HepG2 (cell line): ENCODE results near the gene TRIO.

Experiments used
- KLF6 ChIP-seq: IDR thresholded peaks from 2 replicates; pipeline ENCODE4 v1.8.0; 2016; ENCODE audit warnings: missing biosample characterization, missing genetic modification reagents
- MEIS1 ChIP-seq: sonication (generic); formaldehyde crosslinking; IDR thresholded peaks from 2 replicates; pipeline ENCODE4 v1.9.0; 2021; ENCODE audit warnings: mild to moderate bottlenecking, missing genetic modification reagents, moderate library complexity, borderline replicate concordance
- POLR2AphosphoS2 ChIP-seq: IDR thresholded peaks from 2 replicates; pipeline ENCODE4 v1.6.1; 2011; ENCODE audit warnings: low read depth, low read length, improper control_type of control experiment
- SP4 ChIP-seq: sonication (generic); formaldehyde crosslinking; IDR thresholded peaks from 2 replicates; pipeline ENCODE4 v1.8.1; 2023; ENCODE audit warnings: mild to moderate bottlenecking, missing genetic modification reagents
- TCF12 ChIP-seq, 2 experiments: fragments of 450-650 bp in 1 of 2; sonication (generic) in 1 of 2; formaldehyde crosslinking in 1 of 2; IDR thresholded peaks; 2 replicates each; pipeline versions ENCODE4 v1.6.1 to v1.8.0; 2017 to 2022; ENCODE audit warnings: antibody characterized with exemption in 1 of 2, mild to moderate bottlenecking in 1 of 2, missing genetic modification reagents in 1 of 2, moderate library complexity in 1 of 2
- YY1 ChIP-seq: IDR thresholded peaks from 2 replicates; pipeline ENCODE4 v1.6.1; 2011; ENCODE audit warnings: low read length, low read depth, moderate library complexity, mild to moderate bottlenecking; ENCODE audit not compliant: insufficient read depth, insufficient replicate concordance
- ZBTB1 ChIP-seq: sonication (generic); formaldehyde crosslinking; IDR thresholded peaks from 2 replicates; pipeline ENCODE4 v1.4.0; 2020; ENCODE audit warnings: missing genetic modification reagents, borderline replicate concordance
- ZBTB34 ChIP-seq: sonication (generic); formaldehyde crosslinking; IDR thresholded peaks from 2 replicates; pipeline ENCODE4 v1.8.0; 2022; ENCODE audit warnings: mild to moderate bottlenecking, missing genetic modification reagents
- ZMAT3 ChIP-seq: sonication (generic); formaldehyde crosslinking; conservative IDR thresholded peaks from 2 replicates; pipeline ENCODE4 v1.7.0; 2021; ENCODE audit warnings: missing genetic modification reagents
- ZNF44 ChIP-seq: sonication (generic); formaldehyde crosslinking; IDR thresholded peaks from 2 replicates; pipeline ENCODE4 v1.5.1; 2020; ENCODE audit warnings: mild to moderate bottlenecking, missing genetic modification reagents
- ZNF709 ChIP-seq: sonication (generic); formaldehyde crosslinking; IDR thresholded peaks from 2 replicates; pipeline ENCODE4 v1.5.0; 2020; ENCODE audit warnings: mild to moderate bottlenecking, missing genetic modification reagents
- TF ChIP-seq, protein P1 (sequence below): sonication (generic); formaldehyde crosslinking; IDR thresholded peaks from 2 replicates; pipeline ENCODE4 v1.5.0; 2020; ENCODE audit warnings: mild to moderate bottlenecking, missing genetic modification reagents, moderate library complexity

DNA sequence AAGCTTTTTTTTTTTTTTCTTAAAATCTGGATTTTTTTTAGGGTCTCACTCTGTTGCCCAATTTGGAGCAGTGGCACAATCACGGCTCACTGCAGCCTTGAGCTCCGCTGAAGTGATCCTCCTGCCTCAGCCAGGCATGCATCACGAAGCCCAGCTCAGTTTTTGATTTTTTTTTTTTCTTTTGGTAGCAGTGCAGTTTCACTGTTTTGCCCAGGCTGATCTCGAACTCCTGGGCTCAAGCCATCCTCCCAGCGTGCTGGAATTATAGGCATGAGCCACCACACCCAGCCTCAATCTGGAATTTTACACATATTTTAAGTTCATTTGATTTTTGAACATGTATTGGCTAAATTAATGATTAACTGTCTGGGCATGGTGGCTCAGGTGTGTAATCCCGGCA, 36.3 kb downstream of the TRIO start:
- no peak for TF ChIP-seq KLF6 (CRISPR knock-in tag)
- TF ChIP-seq, protein P1, sequence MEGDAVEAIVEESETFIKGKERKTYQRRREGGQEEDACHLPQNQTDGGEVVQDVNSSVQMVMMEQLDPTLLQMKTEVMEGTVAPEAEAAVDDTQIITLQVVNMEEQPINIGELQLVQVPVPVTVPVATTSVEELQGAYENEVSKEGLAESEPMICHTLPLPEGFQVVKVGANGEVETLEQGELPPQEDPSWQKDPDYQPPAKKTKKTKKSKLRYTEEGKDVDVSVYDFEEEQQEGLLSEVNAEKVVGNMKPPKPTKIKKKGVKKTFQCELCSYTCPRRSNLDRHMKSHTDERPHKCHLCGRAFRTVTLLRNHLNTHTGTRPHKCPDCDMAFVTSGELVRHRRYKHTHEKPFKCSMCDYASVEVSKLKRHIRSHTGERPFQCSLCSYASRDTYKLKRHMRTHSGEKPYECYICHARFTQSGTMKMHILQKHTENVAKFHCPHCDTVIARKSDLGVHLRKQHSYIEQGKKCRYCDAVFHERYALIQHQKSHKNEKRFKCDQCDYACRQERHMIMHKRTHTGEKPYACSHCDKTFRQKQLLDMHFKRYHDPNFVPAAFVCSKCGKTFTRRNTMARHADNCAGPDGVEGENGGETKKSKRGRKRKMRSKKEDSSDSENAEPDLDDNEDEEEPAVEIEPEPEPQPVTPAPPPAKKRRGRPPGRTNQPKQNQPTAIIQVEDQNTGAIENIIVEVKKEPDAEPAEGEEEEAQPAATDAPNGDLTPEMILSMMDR (CRISPR knock-in tag) = no peak
- no peak for TF ChIP-seq ZBTB34 (CRISPR knock-in tag)
- TF ChIP-seq ZMAT3 (CRISPR knock-in tag) = no peak
- TF ChIP-seq MEIS1 (CRISPR knock-in tag) = no peak
- no peak for TF ChIP-seq YY1
- TF ChIP-seq ZNF44 (CRISPR knock-in tag) = no peak
- TF ChIP-seq POLR2AphosphoS2 = no peak
- TF ChIP-seq ZBTB1 (CRISPR knock-in tag) = no peak
- TF ChIP-seq TCF12 (IDR thresholded peaks at IDR 0.05) = no peak
- no peak for TF ChIP-seq TCF12 (CRISPR knock-in tag; IDR thresholded peaks at IDR 0.05)
- TF ChIP-seq ZNF709 (CRISPR knock-in tag) = no peak
- TF ChIP-seq SP4 (CRISPR knock-in tag) = no peak
